Prostate gland (tissue), 2 donors: ENCODE data around the gene CCND1.

Experiments used
- CTCF ChIP-seq, 4 experiments: fragments of 200-600 bp in 2 of 4; fragments of 450-650 bp in 2 of 4; sonication (generic) in 2 of 4; IDR thresholded peaks; 1 replicate in 3 of 4; 2 replicates in 1 of 4; pipeline ENCODE4 v1.5.1; 2016 to 2019; ENCODE audit warnings: antibody characterized with exemption in 4 of 4, mild to moderate bottlenecking in 2 of 4, moderate library complexity in 2 of 4
- POLR2A ChIP-seq: fragments of 450-650 bp; IDR thresholded peaks from one replicate; pipeline ENCODE4 v1.6.1; 2016; ENCODE audit warnings: antibody characterized with exemption, mild to moderate bottlenecking
- POLR2AphosphoS5 ChIP-seq: sonication (generic); formaldehyde crosslinking; IDR thresholded peaks from one replicate; pipeline ENCODE4 v1.6.1; 2017; ENCODE audit warnings: antibody characterized with exemption

GRCh38 chr11:69697861-69698260, 56.9 kb downstream of the CCND1 start:
- TF ChIP-seq CTCF (IDR thresholded peaks at IDR 0.05) (no peak), POLR2A (no peak), POLR2AphosphoS5 (no peak)
